Smooth muscle cell (in vitro differentiated cells): ENCODE measurements around the gene GRID1. TPM values are rescaled to one million over a fixed set of nuclear protein-coding genes. Genes with fewer than 3 reads are reported as not detected.
"Not testable (repeated sequence)": the region's sequence is repeated elsewhere in the genome, so short reads cannot be mapped to it uniquely, and the experiment has no call there.

Experiments
- DNase-seq: peaks from one replicate; lab custom pipeline; 2025; ENCODE audit not compliant: unreplicated experiment; lab: John Stamatoyannopoulos, UW
- H2AFZ ChIP-seq: fragments of 200-600 bp; sonication (generic); 2 replicates; pipeline ENCODE4 v1.6.0; 2016; ENCODE audit warnings: antibody characterized with exemption, low read depth, mild to moderate bottlenecking
- H3F3A ChIP-seq: fragments of 200-600 bp; sonication (generic); 2 replicates; pipeline ENCODE4 v1.6.0; 2017; ENCODE audit warnings: antibody characterized with exemption, low read depth
- H3K27ac ChIP-seq: fragments of 200-600 bp; sonication (generic); 2 replicates; pipeline ENCODE4 v1.5.1; 2016; ENCODE audit warnings: low read depth, mild to moderate bottlenecking
- H3K27me3 ChIP-seq: fragments of 200-600 bp; sonication (generic); 2 replicates; pipeline ENCODE4 v1.6.1; 2016; ENCODE audit warnings: low read depth, mild to moderate bottlenecking
- H3K36me3 ChIP-seq: fragments of 200-600 bp; sonication (generic); 2 replicates; pipeline ENCODE4 v1.5.1; 2016; ENCODE audit warnings: low read depth
- H3K4me1 ChIP-seq: fragments of 200-600 bp; sonication (generic); 2 replicates; pipeline ENCODE4 v1.5.1; 2016; ENCODE audit warnings: low read depth
- H3K4me2 ChIP-seq: fragments of 200-600 bp; sonication (generic); 2 replicates; pipeline ENCODE4 v1.6.0; 2016; ENCODE audit warnings: mild to moderate bottlenecking
- H3K4me3 ChIP-seq: fragments of 200-600 bp; sonication (generic); 2 replicates; pipeline ENCODE4 v1.5.1; 2016; ENCODE audit warnings: mild to moderate bottlenecking
- H3K79me2 ChIP-seq: fragments of 200-600 bp; sonication (generic); 2 replicates; pipeline ENCODE4 v1.6.0; 2016; ENCODE audit warnings: low read depth, mild to moderate bottlenecking
- H3K9ac ChIP-seq: fragments of 200-600 bp; sonication (generic); 2 replicates; pipeline ENCODE4 v1.6.0; 2016; ENCODE audit warnings: low read depth
- H3K9me3 ChIP-seq: fragments of 200-600 bp; sonication (generic); replicated peaks from 2 replicates; pipeline ENCODE4 v1.5.1; 2016; ENCODE audit warnings: low read depth
- H4K20me1 ChIP-seq: fragments of 200-600 bp; sonication (generic); 2 replicates; pipeline ENCODE4 v1.6.0; 2016; ENCODE audit warnings: low read depth
- CTCF ChIP-seq: fragments of 200-600 bp; sonication (generic); IDR thresholded peaks from 2 replicates; pipeline ENCODE4 v1.5.1; 2017; ENCODE audit warnings: borderline replicate concordance, mild to moderate bottlenecking, antibody characterized with exemption; ENCODE audit not compliant: insufficient read depth, poor library complexity, severe bottlenecking
- WGBS: methylation state at CpG from one replicate; pipeline ENCODE4 v1.1.7; 2016; ENCODE audit warnings: low lambda C conversion rate; 5-methylcytosine and 5-hydroxymethylcytosine counted together
- polyA plus RNA-seq: library from polyadenylated mRNA; unstranded; fragments of >200 nt; fragmentation: Nextera tagmentation; extraction: Ambion mirVana; gene quantifications from 2 replicates; pipeline ENCODE4 v1.2.1, GENCODE V29; 2016
- total RNA-seq: library from RNA; depleted of rRNA; stranded (reverse); fragments of >200 nt; gene quantifications from 2 replicates; pipeline ENCODE4 v1.2.3, GENCODE V29; 2014

GRID1 gene
- total and polyA plus RNA-seq, 2 experiments from 2014 or later: 4.4 to 7.4 TPM

DNA sequence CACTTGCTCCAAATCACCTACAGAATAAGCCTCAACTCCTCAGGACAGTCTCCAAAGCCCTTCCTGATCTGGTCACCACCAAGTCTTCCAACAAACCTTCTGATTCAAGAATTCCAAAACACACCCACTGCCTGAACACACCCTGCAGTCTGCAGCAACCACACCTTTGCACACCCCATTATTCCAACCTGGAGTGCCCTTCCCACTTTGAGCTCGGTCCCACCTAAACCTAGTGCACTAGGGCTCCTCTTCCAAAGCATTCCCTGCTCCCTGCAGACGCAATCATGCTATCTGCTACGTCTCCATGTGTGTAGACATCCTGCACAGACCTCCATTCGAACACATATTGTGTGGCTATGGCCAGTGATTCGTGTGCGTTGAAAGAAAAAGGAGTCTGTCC, 289.3 kb downstream of the GRID1 start:
- Histone ChIP-seq H3K4me3 (no peak overlapping the region), H3K9me3 (no peaks in the 10 kb centered on the region), H3K79me2 (no peaks in the 10 kb centered on the region), H3K27ac (no peak overlapping the region), H3K4me2 (no peak overlapping the region), H3K36me3 (no peaks in the 10 kb centered on the region), H2AFZ (no peak overlapping the region), H3K27me3 (no peaks in the 10 kb centered on the region), H4K20me1 (no peaks in the 10 kb centered on the region), H3F3A (peaks cover 7% of the 10 kb centered on the region), H3K4me1 (peaks cover 16% of the 10 kb centered on the region), H3K9ac (no peak overlapping the region)
- 94% methylated on average over 6 of the region's 6 CpGs for WGBS
- DNase-seq: no peak
- no peak for TF ChIP-seq CTCF

DNA sequence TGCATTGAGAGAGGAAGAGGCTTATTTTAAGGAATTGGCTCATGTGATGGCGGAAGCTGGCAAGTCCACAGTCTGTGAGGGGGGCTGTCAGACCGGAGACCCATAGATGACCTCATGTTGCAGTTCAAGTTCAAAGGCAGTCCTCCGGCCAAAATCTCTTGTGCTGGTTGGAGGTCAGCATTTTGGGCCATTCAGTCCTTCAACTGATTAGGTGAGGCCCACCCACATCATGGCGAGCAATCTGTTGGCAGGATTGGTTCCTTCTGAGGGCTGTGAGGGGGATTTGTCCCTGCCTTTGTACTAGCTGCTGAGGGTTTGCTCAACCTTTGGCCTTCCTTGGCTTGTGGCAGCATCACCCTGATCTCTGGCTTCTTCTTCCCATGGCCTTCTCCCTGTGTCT, 290.1 kb downstream of the GRID1 start:
- not testable (repeated sequence) for H3K4me3 ChIP-seq, H3K4me2 ChIP-seq, H3F3A ChIP-seq, H3K36me3 ChIP-seq, H4K20me1 ChIP-seq, H2AFZ ChIP-seq, H3K79me2 ChIP-seq, H3K27me3 ChIP-seq, H3K9ac ChIP-seq, H3K9me3 ChIP-seq, H3K27ac ChIP-seq, DNase-seq
- H3K4me1 ChIP-seq: peaks cover 16% of the 10 kb centered on the region
- WGBS: 82% methylated on average over 4 of the region's 4 CpGs

DNA sequence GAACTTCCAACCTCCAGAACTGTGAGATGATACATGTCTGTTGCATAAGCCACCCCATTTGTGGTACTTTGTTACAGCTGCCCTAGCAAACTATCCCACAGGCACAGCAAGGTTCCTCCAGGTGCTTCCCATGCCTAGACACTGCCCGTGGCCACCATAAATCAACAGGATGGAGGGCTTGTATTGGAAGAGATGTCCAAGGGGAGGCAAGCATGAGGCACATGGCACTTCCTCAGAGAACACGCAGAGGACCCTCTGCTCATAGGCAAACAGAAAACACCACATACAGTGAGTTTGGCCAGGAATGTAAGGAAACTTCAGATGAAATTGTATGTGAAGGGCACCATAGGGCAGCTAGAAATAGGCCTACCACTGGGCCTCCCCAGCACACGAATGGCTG, 291.1 kb downstream of the GRID1 start:
- WGBS: 99% methylated on average over 3 of the region's 3 CpGs
- no peaks in the 10 kb centered on the region for H3K36me3 ChIP-seq
- H3K9ac ChIP-seq: no peak overlapping the region
- no peaks in the 10 kb centered on the region for H3K9me3 ChIP-seq
- H3K4me1 ChIP-seq: peaks cover 16% of the 10 kb centered on the region
- no peak overlapping the region for H3K4me2 ChIP-seq
- DNase-seq: no peak
- H4K20me1 ChIP-seq: no peaks in the 10 kb centered on the region
- peaks cover 7% of the 10 kb centered on the region for H3F3A ChIP-seq
- TF ChIP-seq CTCF: no peak
- H3K4me3 ChIP-seq: no peak overlapping the region
- no peak overlapping the region for H3K27ac ChIP-seq
- no peaks in the 10 kb centered on the region for H3K79me2 ChIP-seq
- no peak overlapping the region for H2AFZ ChIP-seq
- H3K27me3 ChIP-seq: no peaks in the 10 kb centered on the region

DNA sequence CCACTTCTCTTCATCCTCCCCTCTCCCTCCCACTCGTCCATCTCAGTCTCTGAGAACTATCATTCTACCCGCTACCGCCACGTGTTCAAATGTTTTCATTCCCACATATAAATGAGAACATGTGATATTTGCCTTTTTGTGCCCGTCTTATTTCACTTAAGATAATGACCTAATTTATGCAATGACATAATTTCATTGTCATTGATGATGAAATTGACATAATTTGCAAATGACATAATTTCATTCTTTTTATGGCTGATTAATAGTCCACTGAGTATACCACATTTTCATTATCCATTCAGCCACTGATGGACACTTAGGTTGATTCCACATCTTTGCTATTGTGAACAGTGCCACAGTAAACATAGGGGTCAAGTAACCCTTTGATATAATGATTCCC, 292.3 kb downstream of the GRID1 start:
- no peaks in the 10 kb centered on the region for H3K27me3 ChIP-seq
- no peak overlapping the region for H2AFZ ChIP-seq
- H3K36me3 ChIP-seq: no peaks in the 10 kb centered on the region
- H3K4me1 ChIP-seq: peaks cover 11% of the 10 kb centered on the region
- no peak for TF ChIP-seq CTCF
- H3K9me3 ChIP-seq: no peaks in the 10 kb centered on the region
- H3K9ac ChIP-seq: no peak overlapping the region
- H3K79me2 ChIP-seq: no peaks in the 10 kb centered on the region
- H3K4me3 ChIP-seq: no peak overlapping the region
- no peaks in the 10 kb centered on the region for H4K20me1 ChIP-seq
- H3K4me2 ChIP-seq: no peak overlapping the region
- no peak for DNase-seq
- WGBS: 93% methylated on average over 5 of the region's 5 CpGs
- no peak overlapping the region for H3K27ac ChIP-seq
- H3F3A ChIP-seq: peaks cover 2% of the 10 kb centered on the region
